Measurements from ENCODE around the gene EVA1C.

DNA sequence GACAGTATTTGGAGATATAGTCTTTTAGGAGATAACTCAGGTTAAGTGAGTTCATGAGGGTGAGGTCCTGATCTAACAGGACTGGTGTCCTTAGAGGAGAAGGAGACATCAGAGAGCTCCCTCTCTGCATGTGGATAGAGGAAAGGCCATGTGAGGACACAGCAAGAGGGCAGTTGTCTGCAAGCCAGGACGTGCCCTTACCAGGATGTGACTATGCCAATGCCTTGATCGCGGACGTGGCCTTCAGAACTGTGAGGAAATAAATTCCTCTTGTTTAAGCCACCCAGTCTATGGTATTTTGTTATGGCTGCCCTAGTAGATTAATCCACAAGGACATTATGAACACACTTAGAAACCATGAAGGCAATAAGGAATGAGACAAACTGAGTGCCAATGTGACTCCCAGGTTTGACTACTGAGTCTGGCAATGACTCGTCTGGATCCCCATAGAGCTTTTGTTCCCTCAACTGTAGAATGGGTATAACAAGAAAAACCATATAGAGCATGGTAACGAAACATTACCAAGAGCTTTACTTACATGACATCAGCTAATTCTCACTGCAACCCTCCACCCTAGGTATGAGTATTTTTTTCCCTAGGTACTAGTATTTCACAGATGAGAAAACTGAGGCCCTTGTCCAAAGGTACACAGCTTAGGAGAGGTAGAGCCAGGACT lies 26.2 kb upstream of the EVA1C start:
- no peak for TF ChIP-seq PAX5 (IDR thresholded peaks at IDR 0.05; ENCODE audit: insufficient read depth, low read length, severe bottlenecking)
- no peak for TF ChIP-seq POLR2A (IDR thresholded peaks at IDR 0.05; ENCODE audit: low read depth, low read length)
